Trophoblast cell (in vitro differentiated cells and primary cell): ENCODE results near the gene CUX1.

Source experiments
- DNase-seq, 2 donors: peaks; one replicate each; pipeline ENCODE4 v3.0.0-alpha.2; 2016
- H2AFZ ChIP-seq: 2 replicates; pipeline ENCODE4 v1.6.1; 2013; ENCODE audit warnings: low read length, moderate library complexity, mild to moderate bottlenecking; ENCODE audit not compliant: insufficient read depth, poor library complexity
- H2AK5ac ChIP-seq: 2 replicates; pipeline ENCODE4 v1.6.1; 2013; ENCODE audit warnings: mild to moderate bottlenecking, low read length
- H2BK120ac ChIP-seq: 2 replicates; pipeline ENCODE4 v1.6.1; 2013; ENCODE audit warnings: low read length, mild to moderate bottlenecking, moderate library complexity; ENCODE audit not compliant: insufficient read depth, poor library complexity
- H2BK12ac ChIP-seq: 2 replicates; pipeline ENCODE4 v1.6.1; 2013; ENCODE audit warnings: mild to moderate bottlenecking, low read length, moderate library complexity
- H2BK5ac ChIP-seq: 2 replicates; pipeline ENCODE4 v1.6.1; 2013; ENCODE audit warnings: low read length, low read depth, moderate library complexity, mild to moderate bottlenecking; ENCODE audit not compliant: poor library complexity
- H3K14ac ChIP-seq: 2 replicates; pipeline ENCODE4 v1.6.1; 2013; ENCODE audit warnings: mild to moderate bottlenecking, low read length
- H3K18ac ChIP-seq: 2 replicates; pipeline ENCODE4 v1.6.1; 2013; ENCODE audit warnings: mild to moderate bottlenecking, low read length
- H3K23ac ChIP-seq: 2 replicates; pipeline ENCODE4 v1.6.1; 2013; ENCODE audit warnings: low read length
- H3K27ac ChIP-seq: 2 replicates; pipeline ENCODE4 v1.5.1; 2013; ENCODE audit warnings: low read depth, mild to moderate bottlenecking, inconsistent platforms, low read length, moderate library complexity
- H3K27me3 ChIP-seq: 2 replicates; pipeline ENCODE4 v1.6.1; 2013; ENCODE audit warnings: inconsistent platforms, mild to moderate bottlenecking, low read length, moderate library complexity; ENCODE audit not compliant: insufficient read depth
- H3K36me3 ChIP-seq, 2 experiments: 1 replicate in 1 of 2; 2 replicates in 1 of 2; pipeline ENCODE4 v1.6.1; 2013; ENCODE audit warnings: low read length in 2 of 2, mild to moderate bottlenecking in 2 of 2, moderate library complexity in 1 of 2; ENCODE audit not compliant: insufficient read depth in 2 of 2, control insufficient read depth in 1 of 2
- H3K4ac ChIP-seq: 2 replicates; pipeline ENCODE4 v1.6.1; 2013; ENCODE audit warnings: low read depth, mild to moderate bottlenecking, low read length, moderate library complexity
- H3K4me1 ChIP-seq, 2 experiments: 1 replicate in 1 of 2; 2 replicates in 1 of 2; pipeline ENCODE4 v1.6.1; 2013; ENCODE audit warnings: low read length in 2 of 2, mild to moderate bottlenecking in 2 of 2, moderate library complexity in 1 of 2; ENCODE audit not compliant: insufficient read depth in 2 of 2, control insufficient read depth in 1 of 2
- H3K4me2 ChIP-seq: 2 replicates; pipeline ENCODE4 v1.6.1; 2013; ENCODE audit warnings: inconsistent platforms, mild to moderate bottlenecking, low read length, moderate library complexity
- H3K4me3 ChIP-seq: 2 replicates; pipeline ENCODE4 v1.5.1; 2013; ENCODE audit warnings: mild to moderate bottlenecking, low read depth, low read length, inconsistent platforms
- H3K79me1 ChIP-seq: one replicate; pipeline ENCODE4 v1.6.1; 2013; ENCODE audit warnings: low read length
- H3K79me2 ChIP-seq: 2 replicates; pipeline ENCODE4 v1.6.1; 2013; ENCODE audit warnings: low read length, mild to moderate bottlenecking; ENCODE audit not compliant: control insufficient read depth, insufficient read depth, poor library complexity
- H3K9ac ChIP-seq: 2 replicates; pipeline ENCODE4 v1.6.1; 2013; ENCODE audit warnings: mild to moderate bottlenecking, low read length
- H3K9me3 ChIP-seq: 2 replicates; pipeline ENCODE4 v1.6.1; 2013; ENCODE audit warnings: low read depth, mild to moderate bottlenecking, control low read depth, inconsistent platforms, low read length; ENCODE audit not compliant: insufficient read depth
- H4K12ac ChIP-seq: 2 replicates; pipeline ENCODE4 v1.6.1; 2013; ENCODE audit warnings: low read depth, mild to moderate bottlenecking, low read length, moderate library complexity
- H4K8ac ChIP-seq: 2 replicates; pipeline ENCODE4 v1.6.1; 2013; ENCODE audit warnings: low read depth, mild to moderate bottlenecking, low read length, moderate library complexity
- H4K91ac ChIP-seq: one replicate; pipeline ENCODE4 v1.6.1; 2013; ENCODE audit warnings: low read depth, mild to moderate bottlenecking, low read length, moderate library complexity
- WGBS: extraction: QIAGEN DNeasy Blood & Tissue Kit; methylation state at CpG from one replicate; pipeline ENCODE4 v1.1.7; 2013; ENCODE audit warnings: missing lambda C conversion rate; ENCODE audit not compliant: insufficient read length, insufficient coverage; ENCODE audit errors: extremely low coverage; 5-methylcytosine and 5-hydroxymethylcytosine counted together

The CUX1 gene

GRCh38 chr7:102241431-102241830 is 424.0 kb downstream of the CUX1 start:
- Histone ChIP-seq H3K23ac (no peak overlapping the region), H3K9me3 (no peaks in the 10 kb centered on the region), H4K12ac (no peak overlapping the region), H2BK120ac (no peak overlapping the region), H3K4me2 (no peak overlapping the region), H3K4me3 (no peak overlapping the region), H3K79me2 (no peaks in the 10 kb centered on the region), H3K4me1 (peaks cover 9 to 10% of the 10 kb centered on the region in 2 experiments), H2BK5ac (no peak overlapping the region), H4K91ac (no peak overlapping the region), H3K4ac (no peak overlapping the region), H3K36me3 (peaks cover 9 to 27% of the 10 kb centered on the region in 2 experiments), H3K79me1 (no peaks in the 10 kb centered on the region), H3K27me3 (no peaks in the 10 kb centered on the region), H2AK5ac (no peak overlapping the region), H3K14ac (no peak overlapping the region), H3K27ac (no peak overlapping the region), H4K8ac (no peak overlapping the region), H2AFZ (no peak overlapping the region), H3K9ac (no peak overlapping the region), H2BK12ac (no peak overlapping the region), H3K18ac (no peak overlapping the region)
- no CpG with 5 or more reads among the region's 8 CpGs for WGBS
- DNase-seq, result no peak

DNA sequence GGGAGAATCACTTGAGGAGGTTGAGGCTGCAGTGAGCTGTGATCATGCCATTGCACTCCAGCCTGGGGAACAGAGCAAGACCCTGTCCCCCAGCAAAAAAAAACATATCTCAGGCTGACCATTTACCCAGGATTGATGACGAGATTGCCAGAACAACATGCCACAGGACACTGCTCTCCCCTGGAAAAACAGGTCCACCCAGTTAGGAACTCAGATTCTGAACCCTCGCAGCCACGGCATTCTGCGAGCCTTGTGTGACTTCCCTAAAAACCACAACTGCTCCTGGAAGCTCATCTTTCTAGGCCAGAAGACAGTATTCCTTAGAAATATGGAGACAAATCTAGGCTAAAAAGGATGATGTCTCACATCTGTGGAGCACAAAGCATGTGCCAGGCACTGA is 427.2 kb downstream of the CUX1 start:
- peak; percentile 60 to 86 for DNase-seq
- WGBS, result no CpG with 5 or more reads among the region's 4 CpGs

DNA sequence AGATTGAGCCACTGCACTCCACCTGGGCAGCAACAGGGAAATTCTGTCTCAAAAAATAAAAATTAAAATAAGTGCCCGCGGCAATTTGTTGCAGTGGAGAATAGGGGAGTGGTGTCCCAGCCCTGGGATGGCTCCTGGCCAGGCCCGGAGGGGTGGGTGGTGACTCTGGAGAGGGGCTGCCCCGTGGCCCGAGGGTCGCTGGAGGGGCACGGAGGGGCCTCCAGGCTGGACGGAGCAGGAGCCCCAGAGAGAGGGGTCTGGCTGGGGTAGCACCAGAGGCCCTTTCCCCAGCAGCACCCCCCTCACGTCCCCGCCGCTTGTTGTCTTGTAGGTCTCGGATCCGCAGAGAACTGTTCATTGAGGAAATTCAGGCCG is 430.6 kb downstream of the CUX1 start:
- Histone ChIP-seq H3K4ac (no peak overlapping the region), H2AFZ (no peak overlapping the region), H3K9ac (no peak overlapping the region), H3K4me3 (no peak overlapping the region), H3K4me2 (no peak overlapping the region), H4K12ac (no peak overlapping the region), H2BK12ac (no peak overlapping the region), H3K27me3 (no peaks in the 10 kb centered on the region), H3K27ac (no peak overlapping the region), H3K9me3 (no peaks in the 10 kb centered on the region), H4K8ac (no peak overlapping the region), H2BK5ac (no peak overlapping the region), H4K91ac (no peak overlapping the region), H3K14ac (no peak overlapping the region), H3K79me2 (no peaks in the 10 kb centered on the region), H2AK5ac (no peak overlapping the region), H3K36me3 (peaks cover 18 to 30% of the 10 kb centered on the region in 2 experiments), H3K79me1 (no peaks in the 10 kb centered on the region), H3K4me1 (peaks cover 9 to 10% of the 10 kb centered on the region in 2 experiments), H2BK120ac (no peak overlapping the region), H3K18ac (no peak overlapping the region), H3K23ac (no peak overlapping the region)
- DNase-seq, result no peak
- WGBS, result no CpG with 5 or more reads among the region's 14 CpGs

More for the DNA sequence above, 427.2 kb downstream of the CUX1 start:
- Histone ChIP-seq H3K14ac (no peak overlapping the region), H4K12ac (no peak overlapping the region), H3K23ac (no peak overlapping the region), H3K27me3 (no peaks in the 10 kb centered on the region), H4K8ac (no peak overlapping the region), H3K4me3 (no peak overlapping the region), H3K79me1 (no peaks in the 10 kb centered on the region), H3K18ac (no peak overlapping the region), H3K4ac (no peak overlapping the region), H3K36me3 (peaks cover 15 to 32% of the 10 kb centered on the region in 2 experiments), H3K9me3 (no peaks in the 10 kb centered on the region), H3K9ac (no peak overlapping the region), H2BK120ac (peak overlapping the region; percentile 2), H3K79me2 (no peaks in the 10 kb centered on the region), H4K91ac (no peak overlapping the region), H2BK12ac (no peak overlapping the region), H3K4me1 (peaks cover 9 to 10% of the 10 kb centered on the region in 2 experiments), H2AK5ac (no peak overlapping the region), H3K27ac (peak overlapping the region; percentile 63), H2AFZ (no peak overlapping the region), H2BK5ac (no peak overlapping the region), H3K4me2 (no peak overlapping the region)

DNA sequence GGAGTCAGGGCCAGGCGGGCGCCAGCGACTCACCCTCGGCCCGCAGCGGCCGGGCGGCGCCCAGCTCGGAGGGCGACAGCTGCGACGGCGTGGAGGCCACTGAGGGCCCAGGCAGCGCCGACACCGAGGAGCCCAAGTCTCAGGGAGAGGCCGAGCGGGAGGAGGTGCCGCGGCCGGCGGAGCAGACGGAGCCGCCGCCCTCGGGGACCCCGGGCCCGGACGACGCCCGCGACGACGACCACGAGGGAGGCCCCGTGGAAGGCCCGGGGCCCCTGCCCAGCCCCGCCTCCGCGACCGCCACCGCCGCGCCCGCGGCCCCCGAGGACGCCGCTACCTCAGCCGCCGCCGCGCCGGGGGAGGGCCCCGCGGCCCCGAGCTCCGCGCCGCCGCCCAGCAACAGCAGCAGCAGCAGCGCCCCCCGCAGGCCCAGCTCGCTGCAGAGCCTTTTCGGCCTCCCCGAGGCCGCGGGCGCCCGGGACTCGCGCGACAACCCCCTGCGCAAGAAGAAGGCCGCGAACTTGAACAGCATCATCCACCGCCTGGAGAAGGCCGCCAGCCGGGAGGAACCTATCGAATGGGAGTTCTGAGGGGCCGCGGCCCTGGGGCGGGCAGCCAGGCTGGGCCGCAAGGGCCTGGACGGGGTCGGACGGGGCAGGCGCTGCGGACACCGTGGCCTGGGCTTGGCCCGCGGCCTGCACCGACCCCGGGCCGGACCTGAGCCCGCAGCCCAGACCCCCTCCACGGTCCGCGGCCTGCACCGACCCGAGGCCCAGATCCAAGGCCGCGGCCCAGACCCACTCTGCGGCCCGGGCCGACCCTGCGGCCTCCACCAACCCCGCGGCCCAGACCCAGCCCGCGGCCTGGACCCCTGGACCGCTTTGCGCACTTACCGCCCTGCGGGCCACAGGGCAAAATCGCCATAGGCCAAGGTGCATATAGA is 431.3 kb downstream of the CUX1 start:
- no peak overlapping the region for H4K12ac ChIP-seq
- no peak overlapping the region for H2AK5ac ChIP-seq
- no peak overlapping the region for H3K27ac ChIP-seq
- H3K4me3 ChIP-seq, result no peak overlapping the region
- H3K4me2 ChIP-seq, result no peak overlapping the region
- no peaks in the 10 kb centered on the region for H3K79me1 ChIP-seq
- H2BK5ac ChIP-seq, result no peak overlapping the region
- no peak for DNase-seq
- H3K9me3 ChIP-seq, result no peaks in the 10 kb centered on the region
- no peak overlapping the region for H3K4ac ChIP-seq
- H3K23ac ChIP-seq, result no peak overlapping the region
- no peak overlapping the region for H2AFZ ChIP-seq
- WGBS, result no CpG with 5 or more reads among the region's 117 CpGs
- no peak overlapping the region for H2BK12ac ChIP-seq
- H2BK120ac ChIP-seq, result no peak overlapping the region
- no peak overlapping the region for H3K9ac ChIP-seq
- no peaks in the 10 kb centered on the region for H3K27me3 ChIP-seq
- H3K14ac ChIP-seq, result no peak overlapping the region
- H3K36me3 ChIP-seq, result peaks cover 18 to 33% of the 10 kb centered on the region in 2 experiments
- H3K79me2 ChIP-seq, result no peaks in the 10 kb centered on the region
- no peak overlapping the region for H3K18ac ChIP-seq
- H3K4me1 ChIP-seq, result peaks cover 9 to 10% of the 10 kb centered on the region in 2 experiments
- no peak overlapping the region for H4K91ac ChIP-seq
- H4K8ac ChIP-seq, result no peak overlapping the region
